ENCODE data around the gene ETHE1. TPM values are rescaled to one million over a fixed set of nuclear protein-coding genes. Genes with fewer than 3 reads are reported as not detected.
A peak's percentile ranks its signal among the peaks of the same experiment; 100 is the strongest.

The ETHE1 gene
- total RNA-seq, 5 donors from 2014 or later (not counting 1 experiment from before 2014, with no cell fraction given): 19.1 to 39.4 (median 34.7) TPM

GRCh38 chr19:43490759-43491158, 36.2 kb downstream of the ETHE1 start:
- Mint-ChIP-seq H3K27me3 (no peaks in the 10 kb centered on the region), H3K4me3 (no peak overlapping the region), H3K36me3 (peaks cover 15% of the 10 kb centered on the region), H3K4me1 (peaks cover 0 to 5% (median 2%) of the 10 kb centered on the region in 3 donors), H3K9me3 (no peaks in the 10 kb centered on the region), H3K27ac (no peak overlapping the region)
- DNase-seq: no peak
- H3K4me3 ChIP-seq (ENCODE audit: control insufficient read depth in 1 of 2, extremely low read depth in 1 of 2, low read length in 1 of 2): no peak overlapping the region
- CTCF ChIA-PET: interaction anchor here in 1 of 2 donors (0.6 kb wide), 1 partner anchor 34 kb away, joined by 6 read pairs; no protein-coding TSS in a partner anchor
- POLR2A ChIA-PET: no interaction called here
- no peaks in the 10 kb centered on the region for H3K4me1 ChIP-seq (ENCODE audit: control insufficient read depth in 1 of 2, extremely low read depth in 1 of 2, insufficient read depth in 2 of 2, low read length in 2 of 2)
- no peaks in the 10 kb centered on the region for H3K9me3 ChIP-seq
- H3K36me3 ChIP-seq (ENCODE audit: control insufficient read depth in 2 of 2, extremely low read depth in 1 of 2, insufficient read depth in 1 of 2, low read length in 1 of 2): peaks cover 4 to 22% of the 10 kb centered on the region in 2 donors
- 86% methylated on average over 3 of the region's 5 CpGs for WGBS (ENCODE audit: insufficient coverage)
- no peaks in the 10 kb centered on the region for H3K27me3 ChIP-seq (replicated peaks in 1 of 2; ENCODE audit: control insufficient read depth in 2 of 2, extremely low read depth in 1 of 2, insufficient read depth in 2 of 2, low read length in 1 of 2)
- no peak for ATAC-seq (replicated peaks in 1 of 4)
- H3K27ac ChIP-seq (ENCODE audit: low read length): no peak overlapping the region

GRCh38 chr19:43489979-43490599, 36.9 kb downstream of the ETHE1 start:
- POLR2A ChIA-PET: interaction anchor here in 1 of 2 donors (1.1 kb wide), 1 partner anchor 108 kb away, joined by 4 read pairs; no protein-coding TSS in a partner anchor
- H3K27me3 Mint-ChIP-seq: no peaks in the 10 kb centered on the region
- H3K27ac Mint-ChIP-seq: no peak overlapping the region
- no peak overlapping the region for H3K4me3 ChIP-seq (ENCODE audit: control insufficient read depth in 1 of 2, extremely low read depth in 1 of 2, low read length in 1 of 2)
- no peaks in the 10 kb centered on the region for H3K9me3 Mint-ChIP-seq
- H3K4me1 Mint-ChIP-seq: peaks cover 0 to 5% (median 2%) of the 10 kb centered on the region in 3 donors
- peaks cover 0 to 15% of the 10 kb centered on the region in 2 donors for H3K36me3 ChIP-seq (ENCODE audit: control insufficient read depth in 2 of 2, extremely low read depth in 1 of 2, insufficient read depth in 1 of 2, low read length in 1 of 2)
- CTCF ChIA-PET: no interaction called here
- no peaks in the 10 kb centered on the region for H3K27me3 ChIP-seq (replicated peaks in 1 of 2; ENCODE audit: control insufficient read depth in 2 of 2, extremely low read depth in 1 of 2, insufficient read depth in 2 of 2, low read length in 1 of 2)
- H3K27ac ChIP-seq (ENCODE audit: low read length): no peak overlapping the region
- no peaks in the 10 kb centered on the region for H3K9me3 ChIP-seq
- H3K36me3 Mint-ChIP-seq: peaks cover 12% of the 10 kb centered on the region
- no peak for DNase-seq
- WGBS (ENCODE audit: insufficient coverage): 100% methylated on average over 2 of the region's 7 CpGs
- no peak overlapping the region for H3K4me3 Mint-ChIP-seq
- no peak for ATAC-seq (replicated peaks in 1 of 4)
- H3K4me1 ChIP-seq (ENCODE audit: control insufficient read depth in 1 of 2, extremely low read depth in 1 of 2, insufficient read depth in 2 of 2, low read length in 2 of 2): no peaks in the 10 kb centered on the region

- H3K27ac ChIP-seq (ENCODE audit: low read length): no peak overlapping the region
Observed at GRCh38 chr19:43489310-43489709, 37.7 kb downstream of the ETHE1 start.

DNA sequence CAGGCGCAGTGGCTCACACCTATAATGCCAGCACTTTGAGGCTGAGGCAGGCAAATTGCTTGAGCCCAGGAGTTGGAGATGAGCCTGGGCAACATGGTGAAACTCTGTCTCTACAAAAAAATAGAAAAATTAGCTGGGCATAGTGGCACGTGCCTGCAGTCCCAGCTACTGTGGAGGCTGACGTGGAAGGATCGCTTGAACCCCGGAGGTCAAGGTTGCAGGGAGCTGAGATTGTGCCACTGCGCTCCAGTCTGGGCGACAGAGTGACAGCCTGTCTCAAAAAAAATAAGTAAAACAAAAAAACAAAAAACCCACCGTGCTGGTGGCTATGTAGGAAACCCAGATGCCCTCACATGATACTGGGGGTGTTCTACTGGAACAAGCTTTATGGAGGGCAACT, 38.8 kb downstream of the ETHE1 start:
- no peak overlapping the region for H3K4me3 ChIP-seq (ENCODE audit: control insufficient read depth in 1 of 2, extremely low read depth in 1 of 2, low read length in 1 of 2)
- no peaks in the 10 kb centered on the region for H3K9me3 Mint-ChIP-seq
- H3K27ac ChIP-seq (ENCODE audit: low read length): no peak overlapping the region
- no peaks in the 10 kb centered on the region for H3K9me3 ChIP-seq
- ChIA-PET CTCF (no interaction called here), POLR2A (no interaction called here)
- H3K27ac Mint-ChIP-seq: no peak overlapping the region
- no peaks in the 10 kb centered on the region for H3K27me3 Mint-ChIP-seq
- 100% methylated on average over 2 of the region's 8 CpGs for WGBS (ENCODE audit: insufficient coverage)
- no peaks in the 10 kb centered on the region for H3K4me1 ChIP-seq (ENCODE audit: control insufficient read depth in 1 of 2, extremely low read depth in 1 of 2, insufficient read depth in 2 of 2, low read length in 2 of 2)
- no peak for DNase-seq
- no peaks in the 10 kb centered on the region for H3K27me3 ChIP-seq (replicated peaks in 1 of 2; ENCODE audit: control insufficient read depth in 2 of 2, extremely low read depth in 1 of 2, insufficient read depth in 2 of 2, low read length in 1 of 2)
- ATAC-seq (replicated peaks in 1 of 4): no peak
- H3K4me3 Mint-ChIP-seq: no peak overlapping the region
- H3K4me1 Mint-ChIP-seq: peaks cover 0 to 5% (median 2%) of the 10 kb centered on the region in 3 donors
- H3K36me3 ChIP-seq (ENCODE audit: control insufficient read depth in 2 of 2, extremely low read depth in 1 of 2, insufficient read depth in 1 of 2, low read length in 1 of 2): peaks cover 0 to 6% of the 10 kb centered on the region in 2 donors
- peaks cover 3% of the 10 kb centered on the region for H3K36me3 Mint-ChIP-seq

More at GRCh38 chr19:43489310-43489709, 37.7 kb downstream of the ETHE1 start:
- WGBS (ENCODE audit: insufficient coverage): 60% methylated on average over 1 of the region's 5 CpGs
- no peak overlapping the region for H3K4me3 Mint-ChIP-seq
- peaks cover 7% of the 10 kb centered on the region for H3K36me3 Mint-ChIP-seq
- no peaks in the 10 kb centered on the region for H3K4me1 ChIP-seq (ENCODE audit: control insufficient read depth in 1 of 2, extremely low read depth in 1 of 2, insufficient read depth in 2 of 2, low read length in 2 of 2)
- no peak overlapping the region for H3K4me3 ChIP-seq (ENCODE audit: control insufficient read depth in 1 of 2, extremely low read depth in 1 of 2, low read length in 1 of 2)
- no peaks in the 10 kb centered on the region for H3K9me3 ChIP-seq
- peak overlapping the region in 1 of 2 donors; percentile 29 for H3K27ac Mint-ChIP-seq
- peaks cover 0 to 9% of the 10 kb centered on the region in 2 donors for H3K36me3 ChIP-seq (ENCODE audit: control insufficient read depth in 2 of 2, extremely low read depth in 1 of 2, insufficient read depth in 1 of 2, low read length in 1 of 2)
- DNase-seq (no peak), ATAC-seq (replicated peaks in 1 of 4) (peak in 1 of 4 experiments; percentile 34)
- H3K9me3 Mint-ChIP-seq: no peaks in the 10 kb centered on the region
- no peaks in the 10 kb centered on the region for H3K27me3 Mint-ChIP-seq
- peaks cover 0 to 5% (median 2%) of the 10 kb centered on the region in 3 donors for H3K4me1 Mint-ChIP-seq
- CTCF ChIA-PET: no interaction called here
- POLR2A ChIA-PET: interaction anchor here in 1 of 2 donors (1.1 kb wide), 1 partner anchor 108 kb away, joined by 4 read pairs; no protein-coding TSS in a partner anchor
- no peaks in the 10 kb centered on the region for H3K27me3 ChIP-seq (replicated peaks in 1 of 2; ENCODE audit: control insufficient read depth in 2 of 2, extremely low read depth in 1 of 2, insufficient read depth in 2 of 2, low read length in 1 of 2)

DNA sequence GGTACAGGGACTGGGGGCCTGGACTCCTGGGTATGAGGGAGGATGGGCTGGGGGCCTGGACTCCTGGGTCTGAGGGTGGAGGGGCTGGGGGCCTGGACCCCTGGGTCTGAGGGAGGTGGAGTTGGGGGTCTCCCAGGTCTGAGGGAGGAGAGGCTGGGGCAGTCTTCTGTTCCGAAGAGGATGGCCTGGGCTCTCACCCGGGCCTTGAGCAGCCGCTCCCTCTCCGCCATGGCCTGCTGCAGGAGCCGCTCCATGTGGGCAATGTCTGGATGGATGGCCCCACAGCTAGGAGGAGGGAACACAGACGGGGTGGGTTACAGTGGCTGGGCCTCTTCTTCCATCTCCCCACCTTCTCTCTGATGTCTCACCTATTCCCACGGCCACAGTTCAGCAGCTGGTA, 40.6 kb downstream of the ETHE1 start:
- peaks cover 14% of the 10 kb centered on the region for H3K36me3 Mint-ChIP-seq

GRCh38 chr19:43485951-43486350, 41.0 kb downstream of the ETHE1 start:
- no peak overlapping the region for H3K4me3 Mint-ChIP-seq
- DNase-seq: no peak
- peaks cover 15% of the 10 kb centered on the region for H3K36me3 Mint-ChIP-seq
- no peak overlapping the region for H3K27ac Mint-ChIP-seq
- H3K9me3 Mint-ChIP-seq: no peaks in the 10 kb centered on the region
- H3K9me3 ChIP-seq: no peaks in the 10 kb centered on the region
- no peaks in the 10 kb centered on the region for H3K4me1 ChIP-seq (ENCODE audit: control insufficient read depth in 1 of 2, extremely low read depth in 1 of 2, insufficient read depth in 2 of 2, low read length in 2 of 2)
- WGBS (ENCODE audit: insufficient coverage): 86% methylated on average over 6 of the region's 6 CpGs
- H3K27me3 ChIP-seq (replicated peaks in 1 of 2; ENCODE audit: control insufficient read depth in 2 of 2, extremely low read depth in 1 of 2, insufficient read depth in 2 of 2, low read length in 1 of 2): no peaks in the 10 kb centered on the region
- no peak overlapping the region for H3K4me3 ChIP-seq (ENCODE audit: control insufficient read depth in 1 of 2, extremely low read depth in 1 of 2, low read length in 1 of 2)
- CTCF ChIA-PET: no interaction called here
- H3K27ac ChIP-seq (ENCODE audit: low read length): no peak overlapping the region
- H3K4me1 Mint-ChIP-seq: peaks cover 0 to 5% (median 2%) of the 10 kb centered on the region in 3 donors
- POLR2A ChIA-PET: interaction anchor here in 1 of 2 donors (0.7 kb wide), 1 partner anchor 134 kb away, joined by 3 read pairs; no protein-coding TSS in a partner anchor
- ATAC-seq (replicated peaks in 1 of 4): no peak
- no peaks in the 10 kb centered on the region for H3K27me3 Mint-ChIP-seq
- peaks cover 5 to 6% of the 10 kb centered on the region in 2 donors for H3K36me3 ChIP-seq (ENCODE audit: control insufficient read depth in 2 of 2, extremely low read depth in 1 of 2, insufficient read depth in 1 of 2, low read length in 1 of 2)

More for the DNA sequence above, 40.6 kb downstream of the ETHE1 start:
- Mint-ChIP-seq H3K4me3 (no peak overlapping the region), H3K9me3 (no peaks in the 10 kb centered on the region), H3K27ac (no peak overlapping the region), H3K27me3 (no peaks in the 10 kb centered on the region), H3K4me1 (peaks cover 0 to 5% (median 2%) of the 10 kb centered on the region in 3 donors)
- POLR2A ChIA-PET: no interaction called here
- CTCF ChIA-PET: no interaction called here
- ATAC-seq (replicated peaks in 1 of 4): no peak
- Histone ChIP-seq H3K27ac (ENCODE audit: low read length) (no peak overlapping the region), H3K9me3 (no peaks in the 10 kb centered on the region), H3K27me3 (replicated peaks in 1 of 2; ENCODE audit: control insufficient read depth in 2 of 2, extremely low read depth in 1 of 2, insufficient read depth in 2 of 2, low read length in 1 of 2) (no peaks in the 10 kb centered on the region), H3K36me3 (ENCODE audit: control insufficient read depth in 2 of 2, extremely low read depth in 1 of 2, insufficient read depth in 1 of 2, low read length in 1 of 2) (peaks cover 5 to 6% of the 10 kb centered on the region in 2 donors), H3K4me1 (ENCODE audit: control insufficient read depth in 1 of 2, extremely low read depth in 1 of 2, insufficient read depth in 2 of 2, low read length in 2 of 2) (no peaks in the 10 kb centered on the region), H3K4me3 (ENCODE audit: control insufficient read depth in 1 of 2, extremely low read depth in 1 of 2, low read length in 1 of 2) (no peak overlapping the region)
- no peak for DNase-seq
- no CpG with 5 or more reads among the region's 7 CpGs for WGBS (ENCODE audit: insufficient coverage)

Measured in T-cell (primary cell).